Measurements from ENCODE around the gene SURF4.

GRCh38 chr9:133402689-133403088 lies 26.8 kb upstream of the SURF4 start:
- TF ChIP-seq, protein P1, sequence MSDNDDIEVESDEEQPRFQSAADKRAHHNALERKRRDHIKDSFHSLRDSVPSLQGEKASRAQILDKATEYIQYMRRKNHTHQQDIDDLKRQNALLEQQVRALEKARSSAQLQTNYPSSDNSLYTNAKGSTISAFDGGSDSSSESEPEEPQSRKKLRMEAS (IDR thresholded peaks at IDR 0.05) = no peak
- TF ChIP-seq TAF1 (IDR thresholded peaks at IDR 0.05; ENCODE audit: low read depth) (no peak), CEBPB (IDR thresholded peaks at IDR 0.05) (no peak), EGR1 (IDR thresholded peaks at IDR 0.05) (no peak), ZBTB7A (IDR thresholded peaks at IDR 0.05; ENCODE audit: low read depth) (no peak)

All from Ishikawa (cell line).